ENCODE measurements around the gene QPCT. TPM values are rescaled to one million over a fixed set of nuclear protein-coding genes. Genes with fewer than 3 reads are reported as not detected.
A peak's percentile ranks its signal among the peaks of the same experiment; 100 is the strongest.

Gene QPCT
- total RNA-seq, 2 experiments from 2014 or later, result 3.5 to 52.6 TPM

DNA sequence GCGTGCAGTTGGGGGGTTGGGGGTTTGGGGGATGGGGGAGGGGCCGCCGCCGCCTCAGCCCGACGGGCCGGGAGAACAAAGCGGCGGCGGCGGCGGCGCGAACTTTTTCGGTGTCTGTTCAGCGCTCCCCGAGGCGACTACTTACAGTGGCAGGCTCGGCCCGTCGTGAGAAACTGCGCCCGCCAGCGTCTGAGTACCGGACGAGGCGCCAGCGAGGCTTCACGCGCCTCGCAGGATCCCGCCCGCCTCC, 20.0 kb upstream of the QPCT start:
- peak overlapping the region; percentile 98 for H3K4me3 ChIP-seq (ENCODE audit: low read depth, low read length, poor library complexity, severe bottlenecking)
- H3K9me3 ChIP-seq (ENCODE audit: low read length), result no peaks in the 10 kb centered on the region
- ChIA-PET CTCF (ENCODE audit: unreplicated experiment) (no interaction called here), POLR2A (interaction anchor here (0.5 to 17.9 kb wide), 7 partner anchors 9 to 63 kb away, joined by 3 to 365 read pairs (median 33); no protein-coding TSS in a partner anchor)
- peaks cover 47% of the 10 kb centered on the region for H3K79me2 ChIP-seq (ENCODE audit: insufficient read depth, low read depth, low read length)
- peaks cover 43% of the 10 kb centered on the region for H3K36me3 ChIP-seq (ENCODE audit: insufficient read depth, low read length)
- BruUV-seq (replicated peaks), result no TSS peak
- no peak overlapping the region for H2AFZ ChIP-seq (ENCODE audit: low read length)
- peaks cover 46% of the 10 kb centered on the region for H3K4me1 ChIP-seq (ENCODE audit: insufficient read depth, low read length, poor library complexity, severe bottlenecking)
- no peak for TF ChIP-seq EZH2phosphoT487 (IDR thresholded peaks at IDR 0.05; ENCODE audit: borderline replicate concordance, low read depth, low read length)
- TF ChIP-seq, protein P1, sequence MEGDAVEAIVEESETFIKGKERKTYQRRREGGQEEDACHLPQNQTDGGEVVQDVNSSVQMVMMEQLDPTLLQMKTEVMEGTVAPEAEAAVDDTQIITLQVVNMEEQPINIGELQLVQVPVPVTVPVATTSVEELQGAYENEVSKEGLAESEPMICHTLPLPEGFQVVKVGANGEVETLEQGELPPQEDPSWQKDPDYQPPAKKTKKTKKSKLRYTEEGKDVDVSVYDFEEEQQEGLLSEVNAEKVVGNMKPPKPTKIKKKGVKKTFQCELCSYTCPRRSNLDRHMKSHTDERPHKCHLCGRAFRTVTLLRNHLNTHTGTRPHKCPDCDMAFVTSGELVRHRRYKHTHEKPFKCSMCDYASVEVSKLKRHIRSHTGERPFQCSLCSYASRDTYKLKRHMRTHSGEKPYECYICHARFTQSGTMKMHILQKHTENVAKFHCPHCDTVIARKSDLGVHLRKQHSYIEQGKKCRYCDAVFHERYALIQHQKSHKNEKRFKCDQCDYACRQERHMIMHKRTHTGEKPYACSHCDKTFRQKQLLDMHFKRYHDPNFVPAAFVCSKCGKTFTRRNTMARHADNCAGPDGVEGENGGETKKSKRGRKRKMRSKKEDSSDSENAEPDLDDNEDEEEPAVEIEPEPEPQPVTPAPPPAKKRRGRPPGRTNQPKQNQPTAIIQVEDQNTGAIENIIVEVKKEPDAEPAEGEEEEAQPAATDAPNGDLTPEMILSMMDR (conservative IDR thresholded peaks at IDR 0.05; ENCODE audit: low read length), result 0 out of 2 replicates have a peak, but pooled peaks have one; percentile 11
- H3K27ac ChIP-seq (ENCODE audit: low read depth, low read length, poor library complexity, severe bottlenecking), result peak overlapping the region; percentile 81
- peak overlapping the region; percentile 96; the same call in 1 of the 2 replicates for H3K4me2 ChIP-seq (ENCODE audit: low read length)
- no peaks in the 10 kb centered on the region for H3K9me2 ChIP-seq (ENCODE audit: insufficient read depth, low read length)
- intact Hi-C loops (cut with micrococcal nuclease; ENCODE audit: unreplicated experiment), result loop anchor here (1.0 to 5.0 kb wide), 3 partner anchors 8 to 127 kb away; partner anchors contain the start of gene CEBPZOS
- peak; percentile 92 for DNase-seq (ENCODE audit: low spot score)
- H4K20me1 ChIP-seq (ENCODE audit: insufficient read depth, low read length), result peaks cover 31% of the 10 kb centered on the region

DNA sequence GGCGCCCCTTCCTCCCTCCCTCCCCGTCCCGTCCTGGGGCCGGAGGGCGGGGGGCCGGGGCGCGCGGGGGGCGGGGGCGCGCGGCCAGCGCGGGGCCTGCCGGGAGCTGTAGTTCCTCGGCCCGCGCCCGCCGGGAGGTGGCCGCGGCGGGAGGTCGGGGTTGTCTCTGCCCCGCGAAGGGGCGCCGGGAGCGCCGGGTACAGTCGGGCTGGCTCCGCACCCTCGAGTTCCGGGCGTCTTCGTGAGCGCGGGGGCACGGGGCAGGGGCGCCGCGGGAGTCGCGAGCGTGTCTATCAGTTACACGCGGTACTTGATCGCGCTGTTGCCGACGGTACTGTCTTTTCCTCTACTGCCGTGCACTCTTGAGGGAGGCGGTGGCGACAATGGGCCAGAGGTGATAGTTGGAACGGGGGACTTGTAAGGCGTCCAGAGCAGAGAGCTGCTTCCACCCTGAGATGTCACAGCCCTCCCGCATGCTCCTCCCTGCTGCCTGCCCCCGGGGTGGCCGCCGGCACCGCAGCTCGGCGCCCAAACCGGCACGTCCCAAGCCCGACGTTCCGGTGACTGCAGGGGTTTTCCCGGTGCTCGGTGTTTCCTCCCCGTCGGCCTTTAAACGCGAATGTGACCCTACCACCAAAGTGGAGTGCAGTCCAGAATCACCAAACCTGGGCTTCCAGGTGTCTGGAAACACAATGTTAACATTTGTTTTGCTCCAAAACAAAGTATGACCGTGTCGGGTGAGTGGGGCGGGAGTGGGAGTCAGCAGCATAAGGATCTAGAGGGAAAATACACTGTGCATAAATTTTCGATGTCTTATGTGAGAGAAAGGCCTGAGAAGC, 19.4 kb upstream of the QPCT start, which contains the start of gene PRKD3:
PRKD3 (minus strand) TSS at position 48 of the 839 bp plus-strand sequence. CDS start 8,309 bp downstream, outside the sequence.
- Histone ChIP-seq H3K4me2 (ENCODE audit: low read length) (peak within 1 kb of the TSS; percentile 96), H2AFZ (ENCODE audit: low read length) (peak within 1 kb of the TSS; percentile 84; the same call in 1 of the 2 replicates), H3K9me2 (ENCODE audit: insufficient read depth, low read length) (no peaks in the 10 kb centered on the region), H3K4me3 (ENCODE audit: low read depth, low read length, poor library complexity, severe bottlenecking) (peak within 1 kb of the TSS; percentile 98), H3K9me3 (ENCODE audit: low read length) (no peaks in the 10 kb centered on the region), H4K20me1 (ENCODE audit: insufficient read depth, low read length) (peaks cover 25% of the 10 kb centered on the region), H3K4me1 (ENCODE audit: insufficient read depth, low read length, poor library complexity, severe bottlenecking) (peaks cover 40% of the 10 kb centered on the region), H3K79me2 (ENCODE audit: insufficient read depth, low read depth, low read length) (peaks cover 42% of the 10 kb centered on the region), H3K27ac (ENCODE audit: low read depth, low read length, poor library complexity, severe bottlenecking) (peak within 1 kb of the TSS; percentile 81), H3K36me3 (ENCODE audit: insufficient read depth, low read length) (peaks cover 37% of the 10 kb centered on the region)
- CTCF ChIA-PET (ENCODE audit: unreplicated experiment), result interaction anchor here (1.6 kb wide), 1 partner anchor 10 kb away, joined by 4 read pairs; no protein-coding TSS in a partner anchor
- BruUV-seq (replicated peaks), result no TSS peak
- no peak for DNase-seq (ENCODE audit: low spot score)
- no peak; the same call in 1 of the 2 replicates for TF ChIP-seq EZH2phosphoT487 (IDR thresholded peaks at IDR 0.05; ENCODE audit: borderline replicate concordance, low read depth, low read length)
- TF ChIP-seq, protein P1 (conservative IDR thresholded peaks at IDR 0.05; ENCODE audit: low read length), result no peak
- POLR2A ChIA-PET, result interaction anchor here (0.5 to 17.9 kb wide), 9 partner anchors 10 to 65 kb away, joined by 3 to 365 read pairs (median 10); no protein-coding TSS in a partner anchor
- intact Hi-C loops (cut with micrococcal nuclease; ENCODE audit: unreplicated experiment), result loop anchor here (1.0 to 5.0 kb wide), 3 partner anchors 9 to 128 kb away; partner anchors contain the start of gene CEBPZOS
